Epithelial cell of esophagus (primary cell): ENCODE data around the gene PGA3.

ENCODE experiments used
- DNase-seq: peaks from one replicate; pipeline ENCODE4 v3.0.0; 2010; ENCODE audit warnings: low read depth
- H3K4me3 ChIP-seq: 2 replicates; pipeline ENCODE4 v1.5.1; 2011; ENCODE audit warnings: mild to moderate bottlenecking, low read length, control low read depth
- CTCF ChIP-seq: IDR thresholded peaks from 2 replicates; pipeline ENCODE4 v1.5.1; 2011; ENCODE audit warnings: low read depth, mild to moderate bottlenecking, low read length, control low read depth, inconsistent platforms; ENCODE audit not compliant: insufficient read depth; ENCODE audit errors: missing control alignments

PGA3 gene

GRCh38 chr11:61160487-61161189 is 42.7 kb upstream of the PGA3 start:
- TF ChIP-seq CTCF, result no peak
- peak; percentile 26 for DNase-seq
- H3K4me3 ChIP-seq, result peak overlapping the region; percentile 69

GRCh38 chr11:61161190-61162091 is 41.9 kb upstream of the PGA3 start, which contains the start of gene VPS37C:
Gene VPS37C (minus strand): TSS chr11:61161426. CDS start chr11:61138829, 22,597 bp downstream.
- TF ChIP-seq CTCF, result no peak
- peak; percentile 86 for DNase-seq
- H3K4me3 ChIP-seq, result peak within 1 kb of the TSS; percentile 69

GRCh38 chr11:61162092-61162941 is 41.0 kb upstream of the PGA3 start:
- peak; percentile 80 for DNase-seq
- peak overlapping the region; percentile 69 for H3K4me3 ChIP-seq
- TF ChIP-seq CTCF, result no peak

- no peak for DNase-seq
- TF ChIP-seq CTCF, result no peak
- no peak overlapping the region for H3K4me3 ChIP-seq
Measured at GRCh38 chr11:61163021-61163420, 40.3 kb upstream of the PGA3 start.

GRCh38 chr11:61163714-61164605 is 39.4 kb upstream of the PGA3 start:
- no peak overlapping the region for H3K4me3 ChIP-seq
- no peak for TF ChIP-seq CTCF
- DNase-seq, result no peak
